HS-27A (cell line): Measurements from ENCODE around the gene KLHL6.

ENCODE experiments used
- DNase-seq: peaks from one replicate; pipeline ENCODE4 v3.0.0-alpha.2; 2012; ENCODE audit warnings: low read depth, missing footprints

Gene KLHL6

DNA sequence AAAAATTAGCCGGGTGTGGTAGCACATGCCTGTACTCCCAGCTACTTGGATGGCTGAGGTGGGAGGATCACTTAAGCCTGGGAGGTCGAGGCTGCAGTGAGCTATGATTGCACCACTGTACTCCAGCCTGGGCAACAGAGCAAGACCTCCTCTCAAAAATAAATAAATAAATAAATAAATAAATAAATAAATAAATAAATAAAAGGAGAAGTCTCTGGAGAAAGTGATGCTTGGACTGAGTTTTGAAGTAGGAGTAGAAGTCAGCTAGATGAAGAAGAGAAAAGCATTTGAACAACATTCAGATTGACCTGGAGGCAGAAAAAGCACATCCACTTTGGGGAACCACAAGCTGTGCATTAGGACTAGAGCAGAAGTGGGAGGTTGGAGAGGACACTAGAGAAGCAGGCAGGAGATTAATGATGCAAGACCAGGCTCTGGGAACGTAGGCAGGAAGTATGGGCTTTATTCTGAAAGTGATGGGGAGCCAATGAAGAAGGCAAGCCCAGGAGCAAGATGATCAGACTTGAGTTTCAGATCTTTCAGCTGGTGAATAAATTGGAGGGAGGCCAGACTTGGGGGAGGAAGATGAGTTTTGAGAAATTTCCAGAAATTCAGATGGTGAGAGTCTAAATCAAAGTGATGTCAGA is 48.7 kb downstream of the KLHL6 start:
- no peak for DNase-seq

DNA sequence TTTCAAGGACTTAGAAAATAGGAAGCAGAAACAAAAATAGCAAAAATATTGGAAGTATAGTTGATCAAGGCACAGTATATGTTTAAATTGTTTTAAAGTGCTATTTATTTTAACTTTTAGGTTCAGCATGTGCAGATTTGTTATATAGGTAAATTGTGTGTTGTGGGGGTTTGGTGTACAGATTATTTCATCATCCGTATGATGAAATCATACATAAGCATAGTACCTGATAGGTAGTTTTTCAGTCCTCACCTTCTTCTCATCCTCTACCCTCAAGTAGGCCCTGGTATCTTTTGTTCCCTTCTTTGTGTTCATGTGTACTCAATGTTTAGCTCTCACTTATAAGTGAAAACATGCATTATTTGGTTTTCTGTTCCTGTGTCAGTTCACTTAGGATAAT is 50.9 kb downstream of the KLHL6 start:
- DNase-seq = no peak

DNA sequence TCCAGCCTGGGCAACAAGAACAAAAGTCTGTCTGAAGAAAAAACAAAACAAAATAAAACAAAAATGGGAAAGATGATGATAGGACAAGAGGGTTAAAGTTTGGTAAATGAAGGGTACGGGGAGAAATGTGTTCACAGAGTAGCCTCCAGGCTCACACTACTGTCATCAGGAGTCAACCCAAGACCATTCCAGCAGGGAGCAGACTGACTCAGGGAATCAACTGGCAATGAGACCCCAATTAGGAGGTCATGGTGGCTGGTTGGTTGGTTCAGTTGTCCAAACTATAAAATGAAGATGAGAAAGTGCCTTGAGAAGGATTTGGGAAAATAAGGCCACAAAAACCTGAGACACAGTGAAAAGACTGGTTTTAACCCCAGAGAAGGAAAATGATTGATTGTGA is 51.8 kb downstream of the KLHL6 start:
- no peak for DNase-seq

DNA sequence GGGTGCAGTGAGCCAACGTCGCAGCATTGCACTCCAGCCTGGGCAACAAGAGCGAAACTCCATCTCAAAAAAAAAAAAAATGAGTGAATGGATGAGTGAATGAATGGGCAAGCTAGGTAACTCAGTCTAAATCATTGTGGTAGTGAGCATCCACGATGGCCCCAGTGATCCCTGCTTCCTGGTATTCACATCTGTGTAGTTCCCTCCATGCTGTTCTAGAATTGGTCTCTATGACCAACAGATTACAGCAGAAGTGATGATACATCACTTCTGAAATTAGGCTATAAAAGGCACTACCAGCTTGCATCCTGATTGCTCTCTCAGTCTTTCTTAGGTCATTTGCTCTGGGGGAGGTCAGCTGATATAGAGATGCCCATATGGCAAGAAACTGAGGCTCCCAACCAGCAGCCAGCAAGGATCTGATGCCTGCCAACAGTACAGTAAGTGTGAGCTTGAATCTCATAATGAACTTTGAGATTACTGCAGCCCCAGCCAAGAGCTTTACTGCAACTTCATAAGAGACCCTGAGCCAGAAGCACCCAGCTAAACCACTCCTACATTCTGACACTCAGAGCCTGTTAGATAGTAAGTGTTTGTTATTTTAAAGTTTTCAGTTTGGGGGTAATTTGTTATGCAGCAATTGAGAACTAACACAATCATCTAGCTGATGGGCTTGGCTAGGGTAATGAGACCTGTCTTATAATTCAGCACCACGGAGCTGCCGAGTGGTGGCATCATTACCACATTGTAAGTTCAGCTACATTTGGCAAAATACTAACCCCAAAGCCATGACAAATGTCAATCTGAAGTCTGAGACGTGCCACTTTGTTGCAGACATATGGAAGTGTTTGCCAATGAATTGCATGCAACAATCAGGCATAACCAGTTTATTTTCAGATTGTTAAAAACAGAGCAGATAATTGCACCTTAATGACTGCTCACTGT is 53.0 kb downstream of the KLHL6 start:
- no peak for DNase-seq

DNA sequence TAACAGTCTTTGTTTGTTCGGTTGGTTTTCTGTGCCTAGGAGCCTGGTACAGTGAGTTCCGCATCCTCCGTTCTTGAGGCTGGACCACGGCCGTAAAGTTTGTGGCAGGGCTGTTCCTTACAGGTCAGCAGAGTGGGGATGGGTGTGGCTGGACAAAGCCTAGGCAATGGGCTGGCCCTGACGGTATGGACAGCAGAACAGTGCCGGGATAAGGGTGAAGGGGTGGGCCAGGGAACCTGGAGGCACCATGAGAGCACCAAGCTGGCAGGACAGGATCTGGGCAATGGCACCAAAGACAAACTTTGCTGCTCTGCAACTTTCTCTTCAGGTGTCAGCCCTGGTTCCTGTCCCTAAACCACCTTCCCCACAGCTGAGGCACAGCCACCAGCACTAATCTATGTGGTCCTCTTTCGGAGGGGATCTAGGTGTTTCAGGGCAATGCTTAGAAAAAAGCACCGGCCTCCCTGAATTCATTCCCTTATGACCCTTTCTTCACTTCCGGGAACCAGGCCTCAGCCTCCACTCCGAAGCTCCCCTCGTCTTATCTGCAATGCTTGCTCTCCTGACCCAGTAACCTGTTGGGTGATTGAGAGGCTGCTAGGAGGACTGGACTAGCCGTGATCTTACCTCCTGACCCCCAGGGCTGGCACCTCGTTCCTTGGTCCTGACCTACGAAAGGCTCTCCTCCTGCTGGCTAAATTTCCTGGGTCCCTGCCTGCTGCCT is 54.4 kb downstream of the KLHL6 start:
- no peak for DNase-seq

DNA sequence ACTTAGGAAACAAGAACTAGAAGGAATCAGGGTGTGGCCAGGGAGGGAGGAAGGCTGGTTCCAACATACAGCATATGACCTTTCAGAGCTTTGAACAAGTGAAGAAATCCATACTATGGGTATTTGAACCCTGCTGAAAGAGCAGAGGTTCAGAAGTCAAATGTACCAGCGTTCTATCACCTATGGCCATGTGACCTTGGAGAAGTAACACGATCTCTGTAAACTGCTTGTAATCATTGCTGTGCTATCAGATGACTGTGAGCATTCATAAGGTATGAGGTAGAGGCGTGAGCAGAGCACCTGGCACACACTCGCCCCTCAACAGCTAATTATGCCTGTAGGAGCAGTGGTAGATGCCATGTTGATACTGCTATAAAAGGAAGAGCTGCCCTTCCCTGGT is 55.2 kb downstream of the KLHL6 start:
- DNase-seq = no peak

DNA sequence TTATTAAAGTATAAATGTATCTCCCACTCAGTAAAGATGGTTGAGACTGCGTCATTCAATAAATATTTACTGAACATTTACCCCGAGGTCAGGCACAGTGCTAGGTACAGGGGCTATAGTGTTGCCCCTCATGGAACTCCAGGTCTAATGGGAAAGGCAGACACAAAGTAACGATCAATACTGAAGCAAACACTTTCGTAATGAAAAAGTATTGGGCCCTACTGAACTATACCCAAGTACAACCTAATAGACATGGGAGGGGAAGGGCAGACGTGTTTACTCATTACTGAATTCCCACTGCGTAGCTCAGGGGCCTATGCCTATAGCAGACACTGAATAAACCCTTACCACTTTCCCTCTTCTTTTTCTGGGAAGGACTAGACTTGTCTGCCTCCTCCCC is 56.9 kb downstream of the KLHL6 start:
- DNase-seq = no peak

DNA sequence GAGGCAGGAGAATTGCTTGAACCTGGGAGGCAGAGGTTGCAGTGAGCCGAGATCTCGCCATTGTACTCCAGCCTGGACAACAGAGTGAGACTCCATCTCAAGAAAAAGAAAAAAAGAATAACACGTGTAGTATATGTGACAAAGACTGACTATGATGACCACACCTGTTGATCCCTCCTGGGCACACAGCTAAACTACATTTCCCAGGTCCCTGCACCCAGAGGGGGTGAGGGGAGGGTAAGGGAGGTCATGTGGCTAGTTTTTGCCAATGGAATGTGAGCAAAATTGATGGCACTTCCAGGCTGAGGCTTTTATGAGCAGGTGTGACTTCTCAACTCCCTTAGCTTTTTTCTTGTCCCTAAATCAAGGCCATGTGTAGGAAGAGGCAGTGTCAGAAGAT is 58.2 kb downstream of the KLHL6 start:
- DNase-seq = no peak

DNA sequence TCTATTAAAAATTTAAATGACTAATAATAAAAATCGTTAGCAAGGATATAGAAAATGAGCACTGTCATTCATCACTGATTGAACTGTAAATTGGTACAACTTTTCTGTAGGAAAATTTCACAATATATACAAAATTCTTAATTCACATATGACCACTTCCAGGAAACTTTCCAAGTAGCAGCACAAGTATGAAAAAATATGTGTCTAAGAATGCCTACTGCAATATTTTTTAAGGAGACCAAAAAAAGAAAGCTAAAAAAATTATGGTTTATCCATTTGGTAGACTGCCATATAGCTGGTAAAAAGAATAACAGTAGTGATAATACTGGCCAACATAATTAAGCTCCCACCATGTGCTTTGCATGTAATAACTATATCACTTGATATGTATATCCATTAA is 59.2 kb downstream of the KLHL6 start:
- no peak for DNase-seq

DNA sequence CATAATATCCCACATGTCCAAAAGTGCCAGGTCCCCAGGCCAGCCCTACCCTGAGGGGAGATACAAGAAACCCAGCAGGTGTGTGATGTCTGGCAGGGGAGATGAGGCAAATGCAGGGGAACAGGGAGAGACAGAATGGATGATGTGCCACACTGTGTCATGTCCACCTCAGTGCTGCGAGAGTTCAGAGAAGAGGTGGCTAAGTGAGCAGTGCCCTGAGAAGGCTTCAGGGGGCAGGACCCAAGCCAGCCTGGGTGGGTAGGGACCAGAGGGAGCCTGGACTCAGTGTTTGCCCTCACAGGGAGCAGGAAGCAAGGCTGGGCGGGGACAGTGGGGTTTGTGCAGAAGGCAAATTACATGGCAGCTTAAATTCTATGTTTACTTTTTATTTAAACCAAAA is 61.2 kb downstream of the KLHL6 start:
- DNase-seq = no peak

DNA sequence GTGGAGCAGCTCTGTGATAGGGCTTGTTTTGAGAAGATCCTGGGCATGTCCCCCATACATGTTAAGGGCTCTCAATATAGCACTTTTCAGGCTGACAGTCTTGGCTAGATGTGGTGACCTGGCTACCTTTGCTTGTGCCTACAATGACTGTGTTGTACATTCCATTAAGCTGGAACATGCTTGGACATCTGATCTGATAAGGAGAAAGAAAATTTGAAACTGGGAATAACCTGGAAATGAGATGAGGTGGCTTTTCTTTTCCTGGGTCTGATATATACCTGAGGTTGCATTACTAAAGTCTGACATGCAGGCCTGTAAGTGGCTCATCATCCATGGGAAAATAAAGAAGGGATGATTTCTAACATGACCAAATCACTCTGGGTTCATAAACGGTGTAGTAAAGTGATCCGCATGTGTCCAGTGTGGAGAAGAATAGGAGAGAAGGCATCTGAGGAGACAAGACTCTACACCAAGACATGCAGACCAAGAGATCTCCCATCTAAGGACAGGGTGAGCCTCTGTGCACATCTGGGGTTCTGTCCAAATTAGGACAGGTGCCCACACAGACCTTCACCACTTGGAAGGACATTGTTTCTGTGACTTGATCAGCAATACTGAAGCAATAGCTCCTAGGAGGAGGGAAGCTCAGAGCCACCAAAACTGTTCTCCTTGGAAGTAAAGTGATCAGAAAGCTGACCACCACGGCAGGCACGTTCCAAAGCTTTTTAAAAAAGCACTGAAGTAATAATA is 62.0 kb downstream of the KLHL6 start:
- no peak for DNase-seq

DNA sequence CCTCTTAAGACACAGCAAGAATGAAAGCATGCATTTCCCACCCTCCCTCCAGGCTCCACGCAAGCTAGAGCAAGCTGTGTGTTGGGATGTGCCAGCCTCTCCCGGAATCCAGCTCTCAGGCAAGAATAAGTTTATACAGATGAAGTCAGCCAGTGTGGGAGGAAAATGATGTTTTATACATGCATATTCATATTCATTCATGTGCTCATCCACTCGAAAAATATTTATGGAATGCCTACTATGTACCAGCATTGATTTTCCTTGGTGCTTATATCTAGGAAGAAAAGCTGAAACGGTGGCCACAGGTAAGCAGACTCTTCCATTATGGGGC is 62.7 kb downstream of the KLHL6 start:
- no peak for DNase-seq

DNA sequence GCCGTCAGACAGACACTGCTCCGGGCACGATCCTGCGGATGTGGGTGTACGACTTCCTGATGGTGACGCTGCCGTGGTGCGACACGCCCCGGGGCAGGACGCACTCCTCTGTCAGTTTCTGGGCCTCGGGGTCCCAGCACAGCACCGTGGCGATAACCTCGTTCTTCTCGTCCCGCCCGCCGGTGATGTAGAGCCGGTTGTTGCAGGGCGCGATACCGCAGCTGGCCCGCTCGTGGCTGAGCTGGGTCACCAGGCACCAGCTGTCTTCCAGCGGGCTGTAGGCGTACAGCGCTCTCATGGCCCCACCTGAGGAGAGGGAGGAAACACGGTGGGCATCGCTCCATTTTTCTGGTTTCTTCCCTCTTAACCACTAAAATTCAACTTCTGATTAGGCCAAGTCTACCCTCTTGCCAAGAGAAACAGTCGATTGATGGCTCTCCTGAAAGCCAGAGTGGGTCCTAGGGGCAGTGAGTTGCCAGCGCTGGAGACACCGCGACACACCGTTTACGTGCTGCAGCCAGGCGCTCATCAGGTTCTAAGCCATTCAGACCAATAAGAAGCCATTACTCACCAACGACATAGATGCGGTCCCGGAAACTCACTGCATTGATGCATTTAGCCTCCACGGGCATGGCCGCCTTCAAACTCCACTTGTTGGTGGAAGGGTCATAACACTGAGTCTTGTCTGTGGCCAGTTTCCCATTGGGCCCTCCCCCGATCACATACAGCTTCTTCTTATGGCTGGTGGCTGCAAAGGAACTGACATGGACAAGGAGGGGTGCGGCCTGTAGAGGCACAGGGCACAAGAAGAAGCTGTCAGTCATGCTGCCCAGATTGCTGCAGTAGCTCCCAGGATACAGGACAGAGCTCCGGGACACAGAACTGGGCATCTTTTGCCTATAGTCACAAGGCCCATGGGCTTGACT is 63.3 kb downstream of the KLHL6 start:
- no peak for DNase-seq

DNA sequence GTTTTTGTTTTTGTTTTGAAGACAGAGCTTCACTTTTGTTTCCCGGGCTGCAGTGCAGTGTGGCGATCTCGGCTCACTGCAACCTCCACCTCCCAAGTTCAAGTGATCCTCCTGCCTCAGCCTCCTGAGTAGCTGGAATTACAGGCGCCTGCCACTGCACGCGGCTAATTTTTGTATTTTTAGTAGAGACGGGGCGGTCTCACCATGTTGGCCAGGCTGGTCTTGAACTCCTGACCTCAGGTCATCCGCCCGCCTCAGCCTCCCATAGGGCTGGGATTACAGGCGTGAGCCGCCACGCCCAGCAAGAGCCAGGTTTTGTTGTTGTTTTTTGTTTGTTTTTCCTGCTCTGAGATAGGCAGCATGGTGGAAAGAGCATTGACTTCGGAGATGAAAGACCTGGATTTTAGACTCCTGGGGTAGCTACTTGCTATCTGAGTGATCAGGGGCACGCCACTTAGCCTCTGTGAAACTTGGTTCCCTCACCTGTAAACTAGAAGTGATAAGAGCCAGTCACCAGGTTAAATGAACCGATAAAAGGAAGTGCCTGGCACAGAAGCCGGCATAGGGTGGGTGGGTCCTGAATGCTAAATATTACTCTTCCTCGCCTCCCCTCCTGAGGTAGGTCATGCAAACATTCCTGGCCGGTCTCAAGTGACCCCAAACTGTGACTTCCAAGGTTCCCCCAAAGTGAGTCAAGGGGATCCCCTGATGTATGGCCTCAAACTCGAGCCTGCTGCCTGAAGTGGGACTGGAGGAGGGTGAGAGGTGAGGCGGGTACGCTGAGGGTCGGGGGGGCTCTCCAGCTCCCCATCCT is 64.2 kb downstream of the KLHL6 start:
- DNase-seq = no peak

DNA sequence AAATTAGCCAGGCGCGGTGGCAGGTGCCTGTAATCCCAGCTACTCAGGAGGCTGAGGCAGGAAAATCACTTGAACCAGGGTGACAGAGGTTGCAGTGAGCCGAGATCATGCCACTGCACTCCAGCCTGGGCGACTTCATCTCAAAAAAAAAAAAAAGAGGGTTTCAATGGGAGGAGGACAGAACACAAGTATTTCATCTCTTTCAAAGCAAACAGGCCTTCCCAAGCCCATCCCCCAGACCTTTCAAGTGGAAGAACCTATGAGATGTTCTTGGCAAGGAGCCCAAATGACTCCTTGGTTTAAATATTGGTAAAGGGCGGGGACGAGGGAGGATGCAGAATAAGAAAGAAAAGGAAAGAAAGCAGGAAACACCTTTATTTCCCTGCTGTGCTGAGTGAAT is 64.9 kb downstream of the KLHL6 start:
- no peak for DNase-seq

DNA sequence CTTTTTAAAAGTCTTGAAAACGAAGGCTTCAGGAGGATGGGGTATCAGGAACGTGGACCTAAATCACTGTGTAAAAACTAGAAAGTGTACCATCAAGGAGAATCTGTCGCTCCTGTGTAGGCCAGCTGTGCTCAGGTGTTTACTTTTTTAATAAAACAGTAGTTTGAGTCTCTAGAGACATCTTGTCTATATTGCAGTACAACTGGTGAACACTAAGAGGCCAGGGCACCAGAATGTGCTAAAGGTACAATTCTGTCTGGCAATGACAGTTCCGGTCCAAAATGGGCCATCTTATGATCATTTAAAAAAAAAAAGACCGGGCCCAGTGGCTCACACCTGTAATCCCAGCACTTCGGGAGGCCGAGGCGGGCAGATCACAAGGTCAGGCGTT is 65.3 kb downstream of the KLHL6 start:
- DNase-seq = no peak

DNA sequence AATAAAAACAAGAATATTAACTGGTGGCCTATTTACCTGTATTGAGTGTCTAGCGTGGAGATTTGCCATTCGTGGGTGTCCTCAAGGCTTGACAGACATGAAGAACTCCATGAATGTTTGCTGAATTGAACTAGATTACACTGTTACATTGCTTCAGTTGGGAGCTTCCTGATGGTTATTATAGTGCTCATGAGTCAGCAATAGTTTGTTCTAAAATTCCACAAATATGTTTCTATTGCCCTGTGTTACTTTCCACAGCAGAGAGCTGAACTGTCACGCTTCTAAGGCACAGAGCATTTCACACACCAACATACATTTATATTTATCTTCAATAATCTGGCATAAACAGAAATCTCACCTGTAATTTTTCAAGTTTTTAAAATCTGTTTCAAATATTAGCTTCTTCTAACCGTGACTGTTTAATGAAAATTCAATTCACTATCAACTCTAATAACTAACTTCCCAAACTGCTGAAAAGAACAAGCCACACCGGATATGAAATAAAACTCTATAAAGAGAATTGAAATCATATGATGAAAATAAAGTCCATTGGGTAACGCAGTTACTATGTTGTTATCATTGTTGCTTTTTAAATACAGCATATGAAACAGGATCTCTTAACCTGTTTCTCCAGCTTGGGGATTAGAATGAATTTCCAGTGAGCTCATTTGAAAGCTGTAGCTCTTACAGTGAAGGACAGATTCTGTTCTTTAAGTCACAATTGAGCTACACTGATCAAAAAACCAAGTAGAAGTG is 65.9 kb downstream of the KLHL6 start:
- no peak for DNase-seq

DNA sequence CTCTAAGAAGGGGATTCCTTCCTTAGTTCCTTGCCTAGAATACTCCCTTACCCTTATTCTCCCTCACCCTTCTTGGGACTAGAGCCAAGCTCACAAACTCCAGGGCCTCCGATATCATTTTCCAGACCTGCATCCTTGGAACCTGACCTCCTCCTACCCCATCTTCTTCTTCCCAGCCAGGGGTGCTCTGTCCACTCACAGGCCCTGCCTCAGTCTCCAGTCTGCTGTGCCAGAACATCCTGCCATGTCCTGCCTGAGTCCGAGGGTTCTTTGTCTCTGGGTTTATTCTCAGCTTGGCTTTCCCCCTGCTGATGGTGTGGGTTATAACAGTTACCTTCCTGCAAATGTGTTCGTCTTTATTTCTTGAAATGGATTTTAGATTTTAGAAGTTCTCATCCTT is 67.2 kb downstream of the KLHL6 start:
- no peak for DNase-seq

DNA sequence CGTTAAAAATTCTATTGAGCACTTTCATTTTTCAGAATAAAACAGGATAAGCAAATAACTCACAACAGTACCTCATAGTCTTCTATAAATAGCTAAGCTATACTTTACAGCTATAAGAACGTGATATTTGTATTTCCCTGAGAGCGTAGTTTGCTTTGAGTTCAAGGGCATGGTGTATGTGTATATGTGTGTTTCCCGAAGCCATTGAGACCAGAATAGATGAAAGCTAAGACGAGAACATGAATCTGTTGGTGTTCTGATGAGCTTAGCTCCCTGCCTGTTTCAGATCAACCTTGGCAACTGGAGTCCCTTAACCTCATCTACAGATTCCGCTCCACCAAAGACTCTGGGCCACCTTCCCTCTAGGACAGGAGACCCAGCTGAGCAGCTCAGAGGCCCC is 67.6 kb downstream of the KLHL6 start:
- DNase-seq = no peak

DNA sequence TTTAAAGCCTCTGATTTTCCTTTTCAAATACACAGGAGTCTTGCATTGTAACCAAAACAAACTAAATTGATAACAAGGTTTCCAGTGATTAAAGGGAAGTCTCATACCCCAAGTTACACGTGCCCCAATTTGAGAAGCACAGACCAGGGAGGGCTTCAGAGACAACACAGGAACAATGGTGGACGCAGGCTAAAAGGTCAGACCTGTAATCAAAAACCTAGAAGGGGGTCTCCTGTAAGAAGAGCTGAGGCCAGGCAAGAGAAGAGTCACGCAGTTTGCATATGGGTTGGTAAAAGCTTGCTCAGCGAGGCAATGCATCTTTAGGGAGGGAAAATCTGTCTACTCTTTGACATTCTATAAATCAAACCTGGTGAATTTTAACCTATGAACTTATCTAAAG is 68.5 kb downstream of the KLHL6 start:
- DNase-seq = no peak
